GM18498 (cell line): ENCODE measurements around the gene MEF2C.

Experiments
- ATAC-seq: cut with Tn5 transposase; IDR thresholded peaks from one replicate; pipeline ENCODE4 v1.9.1; 2021; ENCODE audit warnings: mild to moderate bottlenecking, moderate library complexity; ENCODE audit not compliant: unreplicated experiment

MEF2C gene

GRCh38 chr5:88729084-88729828 is 153.7 kb downstream of the MEF2C start:
- ATAC-seq, result no peak

GRCh38 chr5:88727705-88728313 is 155.2 kb downstream of the MEF2C start:
- no peak for ATAC-seq

- no peak for ATAC-seq
Observed at GRCh38 chr5:88725454-88725853, 157.5 kb downstream of the MEF2C start.

- ATAC-seq, result no peak
Observed at GRCh38 chr5:88724201-88724600, 158.8 kb downstream of the MEF2C start.

GRCh38 chr5:88722546-88723073 is 160.4 kb downstream of the MEF2C start:
- ATAC-seq, result no peak

GRCh38 chr5:88719434-88719833 is 163.6 kb downstream of the MEF2C start:
- ATAC-seq, result no peak

GRCh38 chr5:88718736-88719135 is 164.2 kb downstream of the MEF2C start:
- no peak for ATAC-seq

GRCh38 chr5:88716101-88716500 is 166.9 kb downstream of the MEF2C start:
- ATAC-seq, result no peak

GRCh38 chr5:88715503-88715902 is 167.5 kb downstream of the MEF2C start:
- no peak for ATAC-seq

- ATAC-seq, result no peak
Observed at GRCh38 chr5:88713818-88714217, 169.2 kb downstream of the MEF2C start.

- no peak for ATAC-seq
Observed at GRCh38 chr5:88708682-88709398, 174.1 kb downstream of the MEF2C start.

GRCh38 chr5:88708021-88708420 is 175.0 kb downstream of the MEF2C start:
- no peak for ATAC-seq

- ATAC-seq, result no peak
Observed at GRCh38 chr5:88707216-88707965, 175.6 kb downstream of the MEF2C start.

GRCh38 chr5:88702332-88702731 is 180.7 kb downstream of the MEF2C start:
- no peak for ATAC-seq

GRCh38 chr5:88700121-88700520 is 182.9 kb downstream of the MEF2C start:
- no peak for ATAC-seq

GRCh38 chr5:88698290-88698689 is 184.7 kb downstream of the MEF2C start:
- ATAC-seq, result no peak

GRCh38 chr5:88696466-88696865 is 186.5 kb downstream of the MEF2C start:
- no peak for ATAC-seq

GRCh38 chr5:88695931-88696330 is 187.1 kb downstream of the MEF2C start:
- ATAC-seq, result no peak

- ATAC-seq, result no peak
Observed at GRCh38 chr5:88695232-88695631, 187.8 kb downstream of the MEF2C start.

- ATAC-seq, result no peak
Observed at GRCh38 chr5:88694023-88694679, 188.8 kb downstream of the MEF2C start.
